Measurements from ENCODE around the gene FAM83E.
"Not testable (repeated sequence)": the region's sequence is repeated elsewhere in the genome, so short reads cannot be mapped to it uniquely, and the experiment has no call there.

DNA sequence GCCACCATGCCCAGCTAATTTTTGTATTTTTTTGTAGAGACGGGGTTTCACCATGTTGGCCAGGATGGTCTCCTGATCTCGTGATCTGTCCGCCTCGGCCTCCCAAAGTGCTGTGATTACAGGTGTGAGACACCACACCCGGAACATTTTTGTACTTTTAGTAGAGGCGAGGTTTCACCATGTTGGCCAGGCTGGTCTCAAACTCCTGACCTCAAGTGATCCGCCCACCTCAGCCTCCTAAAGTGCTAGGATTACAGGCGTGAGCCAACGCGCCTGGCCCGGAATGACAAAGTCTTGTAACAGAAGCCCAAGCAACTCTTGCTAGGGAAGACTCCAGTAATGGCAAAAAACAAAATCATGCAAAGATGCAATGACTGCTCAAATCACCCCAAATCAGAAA, 17.4 kb upstream of the FAM83E start:
- TF ChIP-seq, protein P1, sequence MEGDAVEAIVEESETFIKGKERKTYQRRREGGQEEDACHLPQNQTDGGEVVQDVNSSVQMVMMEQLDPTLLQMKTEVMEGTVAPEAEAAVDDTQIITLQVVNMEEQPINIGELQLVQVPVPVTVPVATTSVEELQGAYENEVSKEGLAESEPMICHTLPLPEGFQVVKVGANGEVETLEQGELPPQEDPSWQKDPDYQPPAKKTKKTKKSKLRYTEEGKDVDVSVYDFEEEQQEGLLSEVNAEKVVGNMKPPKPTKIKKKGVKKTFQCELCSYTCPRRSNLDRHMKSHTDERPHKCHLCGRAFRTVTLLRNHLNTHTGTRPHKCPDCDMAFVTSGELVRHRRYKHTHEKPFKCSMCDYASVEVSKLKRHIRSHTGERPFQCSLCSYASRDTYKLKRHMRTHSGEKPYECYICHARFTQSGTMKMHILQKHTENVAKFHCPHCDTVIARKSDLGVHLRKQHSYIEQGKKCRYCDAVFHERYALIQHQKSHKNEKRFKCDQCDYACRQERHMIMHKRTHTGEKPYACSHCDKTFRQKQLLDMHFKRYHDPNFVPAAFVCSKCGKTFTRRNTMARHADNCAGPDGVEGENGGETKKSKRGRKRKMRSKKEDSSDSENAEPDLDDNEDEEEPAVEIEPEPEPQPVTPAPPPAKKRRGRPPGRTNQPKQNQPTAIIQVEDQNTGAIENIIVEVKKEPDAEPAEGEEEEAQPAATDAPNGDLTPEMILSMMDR (IDR thresholded peaks at IDR 0.05) = not testable (repeated sequence)
- TF ChIP-seq POLR2A (IDR thresholded peaks at IDR 0.05) = not testable (repeated sequence)
